VCaP (cell line): ENCODE data around the gene STARD13.
"Not testable (repeated sequence)": the region's sequence is repeated elsewhere in the genome, so short reads cannot be mapped to it uniquely, and the experiment has no call there.

Experiments used
- H3K27ac ChIP-seq: fragments of 450-650 bp; 2 replicates; pipeline ENCODE4 v1.5.1; 2017
- CTCF ChIP-seq: fragments of 450-650 bp; conservative IDR thresholded peaks from 2 replicates; pipeline ENCODE4 v1.5.1; 2017; ENCODE audit warnings: mild to moderate bottlenecking, moderate library complexity

Gene STARD13

GRCh38 chr13:33242984-33243617, 42.5 kb downstream of the STARD13 start:
- no peak for TF ChIP-seq CTCF
- H3K27ac ChIP-seq = no peak overlapping the region

- not testable (repeated sequence) for H3K27ac ChIP-seq
Observed at GRCh38 chr13:33242372-33242771, 43.2 kb downstream of the STARD13 start.

GRCh38 chr13:33236021-33236420, 49.5 kb downstream of the STARD13 start:
- H3K27ac ChIP-seq = no peak overlapping the region
- no peak for TF ChIP-seq CTCF

GRCh38 chr13:33235564-33235963, 50.0 kb downstream of the STARD13 start:
- no peak for TF ChIP-seq CTCF
- peak overlapping the region; percentile 50; the same call in 1 of the 2 replicates for H3K27ac ChIP-seq

- TF ChIP-seq CTCF = no peak
- peak overlapping the region; percentile 50 for H3K27ac ChIP-seq
Observed at GRCh38 chr13:33235078-33235477, 50.5 kb downstream of the STARD13 start.

- no peak for TF ChIP-seq CTCF
- H3K27ac ChIP-seq = no peak overlapping the region; the same call in 1 of the 2 replicates
Observed at GRCh38 chr13:33233547-33233946, 52.0 kb downstream of the STARD13 start.

- no peak overlapping the region for H3K27ac ChIP-seq
- no peak for TF ChIP-seq CTCF
Observed at GRCh38 chr13:33232883-33233282, 52.7 kb downstream of the STARD13 start.

GRCh38 chr13:33231339-33231738, 54.2 kb downstream of the STARD13 start:
- no peak for TF ChIP-seq CTCF
- H3K27ac ChIP-seq = no peak overlapping the region
